Activated CD8-positive, alpha-beta memory T cell treated with anti-CD3 and anti-CD28 coated beads for 4 hours (primary cell): ENCODE results near the gene ZC3H4.
"Not testable (repeated sequence)": the region's sequence is repeated elsewhere in the genome, so short reads cannot be mapped to it uniquely, and the experiment has no call there.

Source experiments
- DNase-seq, 2 donors: peaks; one replicate each; pipeline ENCODE4 v3.0.0-alpha.2; 2020; ENCODE audit warnings: low read depth in 2 of 2

ZC3H4 gene

DNA sequence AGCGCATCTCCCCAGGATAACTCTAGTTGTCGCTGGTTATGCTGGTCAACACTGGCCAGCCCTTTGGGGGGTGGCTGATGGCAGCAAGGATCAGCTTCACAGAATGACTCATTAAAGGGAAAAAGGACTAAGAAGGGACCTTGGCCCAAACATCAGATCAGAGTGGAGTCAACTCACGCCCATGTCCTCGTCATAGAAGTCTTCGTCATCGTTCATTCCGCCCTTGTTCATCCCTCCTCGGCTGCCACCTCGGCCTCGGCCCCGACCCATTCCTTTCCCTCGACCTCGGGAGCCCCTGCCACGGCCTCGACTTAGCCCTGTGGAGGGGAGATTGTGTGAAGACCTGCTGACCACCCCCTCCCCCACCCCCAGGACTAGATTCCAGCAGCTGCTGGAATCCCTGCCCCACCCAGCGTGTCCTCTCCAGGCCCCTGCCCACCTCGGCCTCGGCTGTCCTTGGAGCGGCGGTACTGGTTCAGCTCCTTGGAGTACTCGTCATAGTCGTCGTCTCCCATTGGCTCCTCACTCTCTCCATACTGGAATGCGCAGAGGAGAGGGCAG lies 28.6 kb downstream of the ZC3H4 start:
- DNase-seq = no peak

DNA sequence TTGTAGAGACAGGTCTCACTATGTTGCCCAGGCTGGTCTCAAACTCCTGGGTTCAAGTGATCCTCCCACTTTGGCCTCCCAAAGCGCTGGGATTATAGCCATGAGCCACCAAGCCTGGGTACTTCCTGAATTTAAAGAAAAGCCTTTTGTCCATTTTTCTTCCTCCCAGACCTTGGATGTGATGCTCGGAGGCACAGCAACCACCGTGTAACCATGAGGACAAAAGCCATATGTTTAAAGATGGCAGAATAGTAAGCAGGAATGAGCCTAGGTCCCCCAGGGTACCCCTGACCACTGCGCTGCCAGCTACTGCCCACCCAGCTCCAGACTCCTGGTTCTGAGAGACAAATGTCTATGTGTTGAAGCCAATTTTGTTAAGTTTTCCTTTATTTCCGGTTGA lies 31.1 kb downstream of the ZC3H4 start:
- DNase-seq = no peak

DNA sequence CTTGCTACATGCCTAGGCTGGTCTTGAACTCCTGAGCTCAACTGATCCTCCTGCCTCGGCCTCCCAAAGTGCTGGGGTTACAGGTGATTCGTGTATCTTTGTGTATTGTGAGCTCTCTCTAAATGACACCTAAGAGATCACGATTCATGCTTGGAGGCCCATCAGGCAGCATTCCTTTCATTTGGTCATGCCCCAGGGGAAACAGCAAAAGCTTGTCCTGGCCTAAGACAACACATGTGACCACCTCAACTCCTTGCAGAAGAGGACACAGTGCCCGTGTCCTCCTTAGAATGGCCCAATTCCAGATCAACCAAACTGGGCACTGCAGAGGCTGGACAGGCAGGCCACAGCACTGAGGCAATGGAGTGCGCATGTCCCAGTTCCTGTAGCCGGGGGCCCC lies 32.5 kb downstream of the ZC3H4 start:
- no peak for DNase-seq

DNA sequence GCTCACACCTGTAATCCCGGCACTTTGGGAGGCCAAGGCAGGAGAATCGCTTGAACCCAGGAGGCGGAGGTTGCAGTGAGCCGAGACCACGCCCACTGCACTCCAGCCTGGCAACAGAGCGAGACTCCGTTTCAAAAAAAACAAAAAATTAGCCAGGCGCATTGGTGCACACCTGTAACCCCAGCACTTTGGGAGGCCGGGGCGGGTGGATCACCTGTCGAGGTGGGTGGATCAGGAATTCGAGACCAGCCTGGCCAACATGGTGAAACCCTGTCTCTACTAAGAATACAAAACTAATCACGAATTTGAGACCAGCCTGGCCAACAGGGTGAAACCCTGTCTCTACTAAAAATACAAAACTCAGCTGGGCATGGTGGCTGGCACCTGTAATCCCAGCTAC lies 35.2 kb downstream of the ZC3H4 start:
- DNase-seq = not testable (repeated sequence)

DNA sequence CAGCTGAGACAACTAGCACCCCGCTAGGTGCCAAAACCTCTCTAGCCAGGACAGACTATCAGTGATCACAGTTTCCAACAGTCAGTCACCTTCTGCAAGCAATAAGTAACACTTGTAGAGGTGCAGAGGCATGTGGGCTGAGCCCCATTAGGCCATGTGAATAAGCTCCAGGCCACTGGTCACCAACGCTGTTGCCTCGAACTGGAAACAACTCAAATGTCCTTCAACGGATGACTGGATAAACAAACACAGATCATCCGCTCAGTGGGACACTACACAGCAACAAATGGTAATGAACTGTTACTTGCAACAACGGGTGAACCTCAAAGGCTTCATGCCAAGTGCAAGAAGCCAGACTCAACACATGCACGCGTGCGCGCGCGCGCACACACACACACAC lies 37.6 kb downstream of the ZC3H4 start:
- DNase-seq = no peak

DNA sequence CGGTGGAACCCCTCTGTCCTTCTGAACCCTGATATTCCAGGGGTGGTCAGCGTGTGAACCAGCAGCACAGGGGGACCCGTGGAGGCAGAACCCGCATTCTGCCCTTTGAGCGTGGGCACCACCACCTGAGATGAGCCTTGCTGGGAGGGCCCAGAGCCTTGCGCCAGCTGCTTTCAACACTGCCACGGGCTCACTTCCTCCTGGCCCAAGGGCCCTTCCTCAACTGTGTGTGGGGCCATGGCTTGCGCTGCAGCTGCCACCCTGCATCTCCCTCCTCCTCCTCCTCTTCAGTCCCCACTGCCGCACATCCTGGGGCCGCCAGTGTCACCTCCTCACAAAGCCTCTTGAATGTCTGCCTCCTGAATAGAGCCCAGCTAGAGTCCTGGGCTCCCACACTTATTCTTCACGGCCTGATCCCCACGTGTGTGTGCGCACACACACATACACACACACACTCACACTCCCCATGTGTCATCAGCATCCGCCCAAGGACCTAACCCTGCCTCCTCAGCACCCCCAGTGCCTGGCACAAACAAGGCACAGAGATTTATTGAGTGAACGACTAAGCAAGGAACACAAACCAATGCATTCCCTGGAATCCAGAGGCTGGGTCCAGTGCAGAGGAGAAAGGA lies 38.3 kb downstream of the ZC3H4 start:
- no peak for DNase-seq

DNA sequence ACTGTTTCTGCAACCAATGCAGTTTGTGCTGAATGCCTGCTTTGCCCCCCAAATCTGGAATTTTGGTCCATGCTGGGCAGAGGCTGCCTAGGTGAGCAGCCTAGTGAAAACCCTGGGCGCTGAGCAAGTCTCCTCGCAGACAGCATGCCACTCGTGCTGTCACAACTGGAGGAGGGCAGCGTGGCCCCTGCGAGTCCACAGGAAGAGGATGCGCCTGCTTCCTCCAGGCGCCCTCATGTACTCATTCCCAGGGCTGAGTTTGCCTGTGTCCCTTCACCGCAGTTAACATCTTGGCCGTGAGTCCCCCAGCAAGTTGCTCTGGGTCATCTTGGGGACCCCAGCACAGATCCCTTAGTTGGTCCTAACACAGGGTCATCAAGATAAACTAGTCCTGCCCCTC lies 39.0 kb downstream of the ZC3H4 start:
- no peak for DNase-seq

DNA sequence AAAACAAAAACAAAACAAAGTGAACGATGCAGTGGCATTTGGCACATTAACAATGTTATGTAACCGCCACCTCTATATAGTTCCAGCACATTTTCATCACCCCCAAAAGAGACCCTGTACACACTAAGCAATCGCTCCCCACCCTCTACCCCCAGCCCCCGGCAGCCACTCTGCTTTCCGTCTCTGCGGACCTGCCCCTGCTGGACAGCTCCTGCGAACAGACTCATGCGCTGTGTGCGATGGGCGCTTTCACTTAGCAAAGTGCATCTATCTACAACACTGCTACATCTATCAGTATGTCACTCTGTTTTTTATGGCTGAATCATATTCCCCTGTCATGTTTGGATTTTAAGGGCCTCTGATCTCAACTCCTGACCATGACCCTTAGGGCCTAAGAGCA lies 40.0 kb downstream of the ZC3H4 start:
- DNase-seq = no peak

DNA sequence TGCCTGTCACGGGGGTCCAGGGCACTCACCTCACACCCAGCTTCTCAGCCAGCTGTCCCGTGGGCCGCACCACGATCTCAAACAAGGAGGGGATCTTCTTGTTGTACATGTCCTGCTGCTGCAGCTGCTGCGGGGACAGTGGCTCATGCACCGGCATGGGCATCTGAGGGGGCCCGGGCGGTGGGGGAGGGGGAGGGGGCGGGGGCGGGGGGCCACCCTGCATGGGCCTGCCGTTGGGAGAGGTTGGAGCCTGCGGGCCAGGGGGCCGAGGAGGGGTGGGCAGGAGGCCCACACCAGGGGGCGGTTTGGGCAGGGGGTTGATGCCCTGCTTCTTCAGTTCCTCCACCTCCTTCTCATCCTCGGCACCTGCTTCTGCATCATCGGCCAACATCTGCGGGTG lies 41.3 kb downstream of the ZC3H4 start:
- DNase-seq = no peak

DNA sequence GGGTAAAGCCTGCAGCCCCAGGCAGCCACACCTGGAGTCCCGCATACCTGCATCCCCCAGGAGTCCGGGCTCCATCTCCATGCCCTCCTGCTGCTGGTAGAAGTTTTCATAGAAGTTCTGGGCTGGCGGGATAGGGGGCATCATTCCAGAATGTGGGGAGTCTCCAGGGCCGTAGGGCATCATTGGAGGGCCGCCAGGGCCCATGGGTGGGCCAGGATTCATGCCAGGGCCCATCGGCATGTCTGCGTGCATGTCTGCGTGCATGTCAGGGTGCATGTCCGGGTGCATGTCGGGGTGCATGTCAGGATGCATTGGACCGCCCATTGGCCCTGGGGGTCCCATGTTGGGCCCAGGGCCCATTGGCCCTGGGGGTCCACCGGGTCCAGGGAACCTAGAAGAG lies 41.8 kb downstream of the ZC3H4 start:
- no peak for DNase-seq

DNA sequence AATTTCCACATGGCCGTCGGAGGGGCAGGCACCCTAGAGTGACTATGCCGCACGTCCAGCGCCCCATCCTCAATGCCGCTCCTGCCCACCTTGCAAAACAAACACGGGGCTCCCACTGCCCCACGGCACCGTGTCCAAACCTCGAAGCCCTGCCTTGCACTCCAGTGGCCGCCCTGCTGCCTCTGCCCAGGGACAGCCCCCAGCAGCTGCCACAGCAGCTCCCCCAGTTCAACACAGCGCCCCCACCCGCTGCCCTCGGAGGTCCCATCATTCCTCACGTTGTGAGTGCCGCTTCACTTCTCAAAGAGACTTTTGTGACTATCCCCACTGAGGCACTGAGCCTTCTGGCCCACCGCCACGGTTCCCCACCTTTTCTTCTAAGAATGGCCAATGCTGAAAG lies 42.8 kb downstream of the ZC3H4 start:
- no peak for DNase-seq

DNA sequence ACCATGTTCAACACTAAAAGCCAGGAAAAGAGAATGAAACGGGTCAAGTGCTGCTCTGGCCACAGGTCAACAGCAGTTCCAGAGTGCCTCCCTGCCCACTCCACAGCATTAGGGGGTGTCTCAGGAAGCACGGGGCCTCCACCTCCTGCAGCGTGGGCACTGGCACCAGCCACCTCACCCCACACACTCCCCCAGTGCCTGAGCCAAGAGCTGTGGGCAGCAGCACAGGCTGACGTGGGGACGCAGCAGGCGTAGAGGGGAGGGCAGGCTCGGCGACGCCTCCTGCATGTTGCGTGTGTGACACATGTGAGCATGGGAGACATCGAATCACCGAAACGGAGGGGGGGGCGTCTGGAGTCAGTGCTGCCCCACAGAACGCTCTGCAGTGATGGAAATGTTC lies 43.8 kb downstream of the ZC3H4 start:
- DNase-seq = no peak

DNA sequence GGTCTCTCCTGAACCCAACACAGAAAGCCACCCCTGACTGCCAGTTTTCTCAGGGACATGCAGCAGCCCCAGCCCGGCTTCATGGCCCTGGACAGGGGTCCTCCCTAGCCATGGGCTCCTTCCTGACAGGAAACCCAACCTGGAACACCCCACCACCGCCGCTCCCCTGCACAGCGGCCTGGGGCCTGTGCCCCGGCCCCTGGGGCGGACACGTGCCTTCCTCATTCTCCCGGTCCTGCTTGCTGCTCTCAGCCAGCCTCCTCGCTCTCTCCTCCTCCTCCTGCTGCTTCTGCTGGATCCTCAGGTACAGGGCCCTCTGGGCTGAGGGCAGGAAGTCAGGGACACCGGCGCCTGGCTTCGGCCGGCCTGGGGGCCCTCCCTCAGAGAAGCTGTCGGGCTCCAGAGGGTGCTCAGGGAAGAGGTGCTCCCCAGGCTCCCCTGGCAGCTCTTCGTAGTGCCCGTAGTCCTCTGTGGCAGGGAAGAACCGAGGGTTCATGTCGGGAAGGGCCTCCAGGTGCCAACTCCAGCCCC lies 44.6 kb downstream of the ZC3H4 start:
- no peak for DNase-seq

DNA sequence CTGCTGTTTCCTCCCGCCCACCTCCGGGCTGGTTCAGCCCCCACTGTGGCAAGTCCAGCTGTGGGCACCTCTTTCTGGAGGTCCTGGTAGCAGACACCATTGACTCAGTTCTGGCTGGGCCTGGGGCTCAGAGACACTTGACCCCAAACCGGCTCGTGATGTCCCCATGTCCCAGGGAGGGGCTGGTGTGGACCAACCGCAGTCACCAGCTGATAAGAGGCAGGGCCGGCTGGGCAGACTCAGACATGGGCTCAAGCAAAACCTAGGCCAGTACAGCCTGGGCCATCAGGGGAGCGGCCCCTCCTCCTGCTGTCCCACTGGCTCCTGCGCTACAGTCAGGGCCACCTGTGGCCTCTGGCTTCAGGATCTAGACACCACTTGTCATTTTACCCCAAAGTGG lies 45.3 kb downstream of the ZC3H4 start:
- DNase-seq = no peak

DNA sequence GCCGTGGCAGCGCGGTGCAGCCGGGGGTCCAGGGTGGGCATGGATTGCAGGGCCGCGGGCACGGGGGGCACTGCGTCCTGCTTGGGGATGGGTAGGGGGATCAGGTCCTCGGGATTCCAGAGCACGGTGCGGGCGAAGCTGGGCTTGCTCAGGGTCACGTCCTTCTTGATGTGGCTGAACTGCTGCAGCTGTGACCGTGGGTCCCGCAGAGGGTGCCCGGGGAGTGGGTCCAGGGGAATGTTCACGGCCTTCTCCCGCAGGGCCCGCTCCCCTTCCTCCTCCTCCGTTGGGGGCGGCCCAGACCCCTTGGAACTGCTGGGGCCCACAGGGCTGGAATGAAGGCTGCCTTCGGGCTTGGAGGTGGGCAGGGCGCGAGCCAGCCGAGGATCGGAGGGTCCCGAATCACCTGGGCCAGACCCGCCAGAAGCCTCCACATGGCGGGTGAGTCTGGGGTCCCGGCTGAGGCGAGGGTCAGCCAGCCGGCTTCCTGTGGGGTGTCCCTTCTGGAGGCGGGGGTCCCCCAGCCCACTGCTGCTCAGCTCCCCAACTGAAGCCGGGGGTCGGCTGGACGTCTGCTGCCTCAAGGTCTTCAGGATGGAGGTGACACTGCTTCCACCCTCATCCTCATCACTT lies 46.2 kb downstream of the ZC3H4 start:
- no peak for DNase-seq

DNA sequence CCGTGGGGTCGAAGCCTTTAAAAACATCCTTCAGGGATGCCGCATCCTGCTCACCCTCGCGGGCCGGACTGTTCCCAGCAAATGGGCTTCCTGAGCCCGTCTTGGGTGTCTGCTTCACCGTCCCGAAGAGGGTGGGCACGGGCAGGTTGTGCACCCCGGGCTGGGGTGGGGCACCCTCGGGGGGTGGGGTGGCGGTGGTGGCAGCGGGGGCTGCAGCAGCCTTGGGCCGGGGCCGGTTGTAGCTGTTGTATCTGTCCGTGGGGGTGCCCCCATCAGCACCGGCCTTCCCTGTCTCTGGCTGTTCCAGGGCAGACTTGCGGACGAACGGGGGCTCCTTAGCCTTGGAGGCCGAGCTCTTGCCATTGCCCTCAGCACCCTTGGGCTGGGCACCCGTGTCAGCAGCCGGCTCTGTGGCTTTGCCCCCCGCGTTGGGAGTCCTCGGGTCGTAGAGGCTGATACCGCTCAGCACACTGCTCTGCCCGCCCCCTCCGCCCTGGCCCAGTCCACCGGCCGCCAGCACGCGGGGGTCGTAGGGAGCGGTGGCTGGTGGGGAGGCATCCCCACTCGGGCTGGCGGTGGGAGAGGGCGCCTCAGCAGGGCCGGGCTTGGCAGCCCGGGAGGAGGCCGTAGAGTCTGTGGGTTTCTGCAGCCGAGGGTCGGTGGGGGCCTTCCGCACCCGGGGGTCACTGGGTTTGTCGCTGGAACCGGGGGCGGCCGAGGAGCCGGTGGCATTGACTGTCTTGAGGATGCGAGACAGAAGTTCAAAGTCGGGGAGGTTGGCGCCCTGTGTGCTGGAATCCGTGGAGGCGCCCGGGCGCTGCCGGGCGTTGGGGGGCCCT lies 47.0 kb downstream of the ZC3H4 start:
- DNase-seq = no peak

DNA sequence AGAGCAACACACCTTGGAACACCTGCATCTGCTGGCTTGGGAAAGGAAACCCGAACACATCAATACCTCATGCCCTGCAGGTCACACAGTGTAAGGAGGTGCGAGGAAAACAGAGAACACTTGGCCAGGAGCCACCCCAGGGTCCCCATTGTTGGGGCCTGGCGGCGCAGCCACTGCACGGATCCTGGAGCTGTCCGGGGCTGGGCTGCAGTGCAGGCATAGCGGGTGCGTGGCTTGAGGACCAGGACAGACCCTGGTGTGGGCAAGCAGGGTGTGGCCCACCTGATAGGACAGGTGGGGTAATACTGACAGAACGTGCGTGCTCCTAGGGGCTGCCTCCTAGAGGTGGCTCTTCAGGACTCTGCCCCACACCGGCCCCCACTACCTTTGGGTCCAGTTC lies 48.3 kb downstream of the ZC3H4 start:
- no peak for DNase-seq

DNA sequence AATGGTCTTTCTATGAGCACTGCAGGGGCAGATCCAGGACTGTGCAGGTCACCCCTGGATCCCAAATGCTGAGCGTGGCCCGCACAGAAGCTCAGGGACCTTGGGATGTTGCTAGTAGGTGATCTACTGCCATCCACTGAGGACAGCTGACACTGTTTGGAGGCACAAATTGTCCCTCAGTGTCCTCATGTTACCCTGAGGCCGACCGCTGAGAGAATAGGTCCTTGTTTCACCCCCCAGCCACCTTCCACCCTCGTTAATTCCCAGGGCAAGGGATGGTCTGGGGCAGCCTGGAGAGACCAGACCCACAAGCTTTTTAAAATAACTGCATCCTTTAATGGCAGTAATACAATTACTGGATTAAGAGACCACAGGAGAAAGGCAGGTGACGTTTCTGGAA lies 49.7 kb downstream of the ZC3H4 start:
- DNase-seq = no peak

DNA sequence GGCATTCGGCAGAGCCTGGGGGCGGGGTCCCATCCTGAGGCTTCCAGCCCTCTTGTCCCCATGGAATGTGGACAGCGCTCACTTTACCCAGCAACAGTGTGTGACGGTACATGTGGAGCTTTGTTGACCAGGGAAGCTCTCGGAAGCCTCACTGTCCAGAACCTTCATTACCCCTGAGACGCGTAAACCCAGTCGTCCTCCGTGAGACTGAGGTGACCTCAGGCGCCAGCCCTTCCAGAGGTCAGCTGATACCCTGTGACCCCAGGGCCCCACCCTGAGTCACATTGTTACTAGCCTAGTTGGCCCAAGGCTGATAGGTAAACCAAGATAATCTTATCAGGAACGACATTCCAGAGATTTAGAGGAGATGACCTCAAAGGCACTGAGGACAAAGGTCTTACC lies 55.0 kb downstream of the ZC3H4 start:
- no peak for DNase-seq

DNA sequence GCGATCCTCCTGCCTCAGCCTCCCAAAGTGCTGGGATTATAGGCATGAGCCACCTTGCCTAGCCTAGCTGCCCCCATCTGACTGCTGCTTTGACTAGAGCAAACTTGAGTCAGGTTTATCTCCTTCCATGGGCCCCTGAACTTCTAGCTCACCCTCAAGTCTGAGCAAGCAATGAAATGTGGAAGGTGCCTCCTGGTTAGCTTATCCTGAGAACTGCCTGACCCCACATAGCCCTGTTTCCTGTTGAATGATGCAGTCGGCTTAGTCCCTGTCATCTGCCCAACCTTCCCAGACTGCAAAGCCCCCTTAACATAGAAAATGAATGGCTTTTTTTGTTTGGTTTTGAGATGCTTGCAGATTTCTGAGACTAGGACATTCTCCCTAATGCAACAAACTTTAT lies 56.2 kb downstream of the ZC3H4 start:
- no peak for DNase-seq

DNA sequence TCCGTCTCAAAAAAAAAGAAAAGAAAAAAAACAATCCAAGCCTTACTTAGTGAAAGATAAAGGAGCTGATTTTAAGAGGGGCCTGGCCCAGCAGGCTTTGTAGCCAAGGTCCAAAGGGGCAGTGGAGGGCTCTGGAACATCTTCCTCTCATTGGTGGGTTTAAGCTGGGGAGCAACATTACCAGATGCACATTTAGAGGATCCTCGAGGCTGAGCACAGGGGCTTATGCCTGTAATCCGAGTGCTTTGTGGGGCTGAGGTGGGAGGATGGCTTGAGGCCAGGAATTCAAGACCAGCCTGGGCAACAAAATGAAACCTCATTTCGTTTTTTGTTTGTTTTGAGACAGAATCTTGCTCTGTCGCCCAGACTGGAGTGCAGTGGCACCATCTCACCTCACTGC lies 57.2 kb downstream of the ZC3H4 start:
- DNase-seq = no peak

DNA sequence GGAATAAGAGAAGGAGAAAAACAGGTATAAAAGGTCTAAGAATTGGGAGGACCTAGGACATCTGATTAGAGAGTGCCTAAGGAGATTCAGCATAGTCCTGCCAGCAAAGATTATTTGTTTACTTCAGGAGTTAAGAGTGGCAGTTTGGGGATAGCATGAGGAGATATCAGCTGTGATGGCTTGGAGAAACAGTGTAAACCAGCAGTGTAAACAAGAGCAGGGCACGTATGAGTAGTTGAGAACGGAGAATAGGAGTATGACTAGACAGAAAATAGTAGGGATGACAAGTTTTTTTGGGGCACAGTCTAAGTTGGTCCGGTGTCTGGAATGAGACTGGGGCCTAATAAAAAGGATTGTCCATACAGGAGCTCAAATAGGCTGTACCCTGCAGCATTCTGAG lies 63.0 kb downstream of the ZC3H4 start:
- DNase-seq = not testable (repeated sequence)

DNA sequence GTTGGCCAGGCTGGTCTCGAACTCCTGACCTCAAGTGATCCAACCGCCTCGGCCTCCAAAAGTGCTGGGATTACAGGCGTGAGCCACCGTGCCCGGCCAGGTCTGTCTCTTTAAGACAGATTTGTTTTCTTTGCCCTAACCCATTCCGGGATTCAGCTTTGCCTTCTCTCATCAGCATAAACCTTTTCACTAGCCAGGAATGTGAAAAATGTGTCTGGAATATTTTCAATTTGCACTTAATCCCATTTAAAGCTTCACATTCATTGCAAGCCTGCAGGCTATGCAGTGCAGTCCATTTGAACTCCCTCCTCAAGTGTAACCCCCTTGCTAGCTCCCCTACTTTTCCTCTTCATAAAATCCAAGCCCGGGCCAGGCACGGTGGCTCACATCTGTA lies 64.3 kb downstream of the ZC3H4 start:
- no peak for DNase-seq
